Melanocyte of skin (primary cell): Measurements from ENCODE around the gene CDC45. TPM values are rescaled to one million over a fixed set of nuclear protein-coding genes. Genes with fewer than 3 reads are reported as not detected.

ENCODE experiments used
- total RNA-seq, 2 donors: library from RNA; depleted of rRNA; stranded (reverse); fragments of >200 nt; gene quantifications; 2 replicates each; pipeline ENCODE4 v1.2.3, GENCODE V29; 2012

The CDC45 gene
- total RNA-seq: 10 to 100 TPM in 1 of 2 donors, 1 to 10 TPM in 1; 10.0 to 39.6 TPM

GRCh38 chr22:19479355-19480172, at the start of gene CDC45:
TSS of gene CDC45 (plus strand) at chr22:19479920. CDS start at chr22:19479969, 49 bp downstream.

GRCh38 chr22:19431649-19432132, 48.0 kb upstream of the CDC45 start, which contains the start of gene HIRA:
TSS of gene HIRA (minus strand) at chr22:19431733. CDS start at chr22:19431476, 257 bp downstream.

GRCh38 chr22:19432133-19432851, 47.4 kb upstream of the CDC45 start, which contains the start of gene MRPL40:
TSS of gene MRPL40 (plus strand) at chr22:19432545. CDS start at chr22:19432555, 10 bp downstream.

GRCh38 chr22:19447330-19448075, 32.2 kb upstream of the CDC45 start, which contains the start of gene C22orf39:
TSS of gene C22orf39 (minus strand) at chr22:19447711. CDS start at chr22:19447688, 23 bp downstream.

GRCh38 chr22:19478901-19479354, 792 bp upstream of the CDC45 start, which contains the start of gene UFD1:
TSS of gene UFD1 (minus strand) at chr22:19479193. CDS start at chr22:19479085, 108 bp downstream.

GRCh38 chr22:19524170-19525115, 44.7 kb downstream of the CDC45 start, which contains the start of gene CLDN5:
TSS of gene CLDN5 (minus strand) at chr22:19524410. CDS start at chr22:19524255, 155 bp downstream.

Other genes starting within 250 kb of the CDC45 start
- gene CLTCL1, start 188.2 kb upstream of the CDC45 start, total RNA-seq: 1 to 10 TPM; 3.0 to 4.8 TPM
- gene HIRA, start 48.2 kb upstream of the CDC45 start, total RNA-seq: 10 to 100 TPM; 18.2 to 28.6 TPM
- gene MRPL40, start 47.4 kb upstream of the CDC45 start, total RNA-seq: 10 to 100 TPM; 41.0 to 56.3 TPM
- gene C22orf39, start 32.2 kb upstream of the CDC45 start, total RNA-seq: 10 to 100 TPM; 12.7 to 13.4 TPM
- 10 to 100 TPM; 78.1 to 93.2 TPM for gene UFD1, start 727 bp upstream of the CDC45 start, total RNA-seq
- gene CLDN5, start 44.5 kb downstream of the CDC45 start, total RNA-seq: under 1 TPM in 1 of 2 donors, not detected in 1; under 0.01 TPM
- gene SEPTIN5, start 234.6 kb downstream of the CDC45 start, total RNA-seq: 1 to 10 TPM; 4.7 to 6.9 TPM
- gene GP1BB, start 243.6 kb downstream of the CDC45 start, total RNA-seq: under 1 TPM in 1 of 2 donors, not detected in 1; under 0.01 TPM